Germinal center (tissue), 1 donor: ENCODE data around the gene CLEC16A.
A peak's percentile ranks its signal among the peaks of the same experiment; 100 is the strongest.

Source experiments
- DNase-seq: peaks from one replicate; pipeline ENCODE4 v3.0.0; 2012; ENCODE audit warnings: mixed read lengths, low spot score

CLEC16A gene

DNA sequence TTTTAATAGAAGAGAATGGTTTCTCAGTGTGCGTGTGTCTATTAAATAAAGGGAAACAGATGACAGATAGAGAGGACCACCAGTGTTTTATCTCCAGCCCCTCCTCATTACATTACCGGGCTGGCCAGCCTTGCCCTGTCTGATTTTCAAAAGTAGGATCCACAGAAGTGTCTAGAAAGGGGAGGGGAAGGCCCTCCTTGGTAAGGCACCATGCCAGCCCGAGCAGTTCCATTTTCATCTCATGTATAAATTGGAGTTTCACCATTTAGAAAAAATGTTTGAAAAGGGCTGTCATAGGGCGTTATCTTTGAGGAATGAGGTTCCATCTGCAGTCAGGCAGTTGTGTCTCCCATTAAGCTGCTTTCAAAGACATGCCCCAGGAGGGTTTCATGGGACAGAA is 214.9 kb downstream of the CLEC16A start:
- DNase-seq, result no peak

DNA sequence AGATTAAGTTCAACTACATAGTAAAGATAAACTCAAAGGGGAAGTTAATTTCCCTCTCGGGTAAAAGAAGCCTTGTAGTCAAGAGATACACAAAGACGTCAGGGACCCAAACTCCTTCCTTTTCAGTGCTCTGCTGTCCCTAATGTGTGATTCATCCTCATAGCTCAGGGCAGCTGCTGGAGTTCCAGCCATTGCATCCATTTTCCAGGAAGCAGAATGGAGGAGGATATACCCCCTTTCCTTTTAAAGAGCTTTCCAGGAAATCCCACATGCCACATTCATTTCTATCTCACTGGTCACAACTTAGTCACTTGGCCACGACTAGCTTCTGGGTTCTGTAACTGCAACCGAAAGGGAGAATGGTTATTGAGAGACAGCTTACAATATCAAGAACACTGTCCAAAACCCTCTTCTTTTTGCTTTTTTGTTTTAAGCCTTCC is 216.3 kb downstream of the CLEC16A start:
- DNase-seq, result no peak

DNA sequence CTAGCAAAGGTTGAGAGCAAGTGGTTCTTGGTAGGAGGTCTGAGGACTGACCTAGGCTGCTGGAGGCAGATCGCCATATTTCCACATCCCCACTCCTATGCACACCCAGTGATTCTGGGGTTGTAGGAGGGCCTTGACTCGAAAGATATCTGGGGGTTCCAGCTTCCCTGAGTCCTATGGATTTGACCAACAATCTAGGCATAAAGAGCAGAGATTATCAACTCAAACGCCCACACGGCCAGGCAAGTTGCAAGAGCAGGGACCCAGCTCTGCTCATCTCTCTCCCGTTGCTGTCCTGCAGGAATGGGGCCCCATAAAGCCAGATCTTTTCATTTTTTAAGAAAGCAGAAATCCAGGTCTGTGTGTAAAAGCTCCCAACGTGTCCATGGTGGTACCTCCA is 217.1 kb downstream of the CLEC16A start:
- DNase-seq, result no peak

DNA sequence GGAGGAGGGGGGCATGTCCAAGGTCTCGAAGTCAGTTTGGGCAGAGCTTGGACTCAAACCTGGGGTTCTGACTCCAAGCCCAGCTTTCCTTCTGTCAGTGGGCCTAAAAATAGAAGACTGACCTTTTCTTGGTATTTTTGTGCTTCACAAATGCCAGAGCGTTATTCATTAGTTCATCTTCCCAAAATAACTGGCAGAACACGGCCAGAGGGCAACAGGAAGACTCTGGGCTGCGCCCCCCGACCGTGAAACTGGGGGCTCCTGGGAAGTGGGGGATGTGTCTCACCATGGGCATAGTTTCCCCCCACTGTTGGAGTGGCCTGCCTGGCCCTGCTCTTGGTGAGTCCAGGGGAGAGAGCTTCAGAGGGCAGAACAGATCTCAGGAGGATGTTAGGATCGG is 217.6 kb downstream of the CLEC16A start:
- DNase-seq, result no peak

DNA sequence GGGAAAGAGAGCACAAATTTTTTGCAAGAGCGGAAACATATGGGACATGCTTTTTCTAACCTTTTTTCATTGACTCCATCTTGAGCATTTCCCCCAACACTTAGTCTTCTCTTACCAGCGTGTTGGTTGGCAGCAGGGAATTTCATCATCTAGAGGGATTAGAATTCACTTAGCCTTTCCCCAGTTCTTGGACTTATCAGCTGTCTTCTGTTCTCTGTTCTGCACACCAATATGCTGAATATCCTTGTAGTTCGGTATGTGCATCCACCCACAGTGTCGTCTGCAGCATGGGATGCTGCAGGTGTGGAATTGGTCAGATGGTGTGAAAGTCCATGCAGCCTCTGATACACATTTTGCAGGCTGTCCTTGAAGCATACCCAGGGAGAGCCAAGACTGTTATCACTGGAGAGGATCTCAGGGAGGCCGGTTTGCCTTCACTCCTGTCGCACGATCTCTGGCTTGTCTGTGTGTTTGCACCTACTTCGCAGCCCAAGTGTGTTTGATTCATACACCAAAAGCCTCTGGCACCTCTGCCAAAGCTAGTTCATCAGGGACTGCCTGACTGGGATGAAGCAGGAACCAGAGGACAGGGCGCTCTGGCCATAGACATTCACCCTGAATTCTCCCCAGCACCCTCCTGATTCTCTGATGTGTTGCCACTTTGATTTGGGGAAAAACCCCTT is 218.4 kb downstream of the CLEC16A start:
- no peak for DNase-seq

DNA sequence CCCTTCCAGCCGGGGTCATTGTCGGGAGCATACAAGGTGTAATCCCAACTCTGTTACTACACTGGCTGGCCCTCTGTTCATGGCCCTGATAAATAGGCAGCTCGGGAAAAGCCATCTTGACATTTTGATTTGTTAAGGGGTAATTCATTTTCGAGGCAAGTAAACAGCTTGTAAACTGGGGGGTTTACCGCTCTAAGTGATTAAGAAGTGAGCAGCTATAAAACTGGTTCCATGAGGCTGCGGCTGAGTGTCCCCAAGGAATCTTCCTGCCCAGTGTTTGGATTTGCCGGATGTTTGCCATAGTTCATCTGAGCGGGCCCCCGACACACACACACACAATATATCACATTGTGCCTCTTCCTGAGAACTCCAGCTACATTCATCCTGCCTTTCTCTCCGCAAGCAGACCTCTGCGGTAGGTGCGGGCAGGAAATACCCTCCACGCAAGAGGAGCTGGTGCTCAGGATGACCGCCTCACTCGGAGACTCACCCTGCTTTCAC is 219.4 kb downstream of the CLEC16A start:
- DNase-seq, result no peak

DNA sequence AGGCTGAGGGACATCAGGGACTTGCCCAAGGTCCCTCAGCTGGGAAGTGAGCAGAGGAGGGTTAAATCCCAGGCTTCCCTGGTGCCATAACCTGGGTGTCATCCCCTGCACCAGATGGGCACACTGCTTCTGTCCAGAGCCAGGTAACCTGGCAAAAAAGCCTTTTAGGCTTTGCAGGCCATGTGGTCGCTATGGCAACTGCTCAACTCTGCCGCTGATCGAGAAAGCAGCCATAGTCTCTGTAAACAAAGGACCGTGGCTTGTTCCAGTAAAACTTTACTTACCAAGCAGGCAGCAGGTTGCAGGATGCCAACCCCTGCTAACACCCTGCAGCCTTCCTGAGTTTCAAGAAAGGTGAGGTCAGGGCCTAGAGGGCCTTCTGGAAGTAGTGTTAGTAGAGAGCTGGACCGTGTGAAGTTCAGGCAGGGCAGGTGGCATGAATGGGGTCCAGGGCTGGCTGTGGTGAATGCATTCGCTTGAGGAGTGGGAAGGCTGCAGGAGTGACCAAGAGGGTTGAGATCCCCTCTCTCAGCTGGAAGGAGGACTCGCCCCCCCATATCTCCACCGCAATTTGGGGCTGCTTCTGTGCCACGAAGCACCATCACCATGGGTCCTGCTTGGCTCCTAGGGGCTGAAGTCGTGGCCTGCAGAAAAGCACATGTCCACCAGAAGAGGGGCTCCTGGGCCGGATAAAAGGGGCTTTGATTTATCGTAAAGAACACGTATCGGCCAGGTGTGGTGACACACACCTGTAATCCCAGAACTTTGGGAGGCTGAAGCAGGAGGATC is 220.3 kb downstream of the CLEC16A start:
- DNase-seq, result no peak

DNA sequence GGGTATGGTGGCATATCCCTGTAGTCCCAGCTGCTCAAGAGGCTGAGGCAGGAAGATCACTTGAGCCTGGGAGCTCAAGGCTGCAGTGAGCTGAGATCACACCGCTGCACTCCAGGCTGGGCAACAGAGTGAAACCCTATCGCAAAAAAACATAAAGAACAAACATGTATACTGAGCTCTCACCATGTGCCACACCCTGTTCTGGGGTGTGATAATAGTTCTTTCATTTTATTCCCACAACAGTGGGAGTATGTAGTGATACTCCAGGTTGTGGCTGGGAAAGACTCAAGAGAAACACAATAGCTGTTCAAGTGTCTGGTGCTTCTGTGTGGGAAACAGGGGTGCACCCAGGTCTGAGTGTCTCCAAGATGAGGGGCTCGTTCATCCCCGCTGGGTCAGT is 221.0 kb downstream of the CLEC16A start:
- no peak for DNase-seq

DNA sequence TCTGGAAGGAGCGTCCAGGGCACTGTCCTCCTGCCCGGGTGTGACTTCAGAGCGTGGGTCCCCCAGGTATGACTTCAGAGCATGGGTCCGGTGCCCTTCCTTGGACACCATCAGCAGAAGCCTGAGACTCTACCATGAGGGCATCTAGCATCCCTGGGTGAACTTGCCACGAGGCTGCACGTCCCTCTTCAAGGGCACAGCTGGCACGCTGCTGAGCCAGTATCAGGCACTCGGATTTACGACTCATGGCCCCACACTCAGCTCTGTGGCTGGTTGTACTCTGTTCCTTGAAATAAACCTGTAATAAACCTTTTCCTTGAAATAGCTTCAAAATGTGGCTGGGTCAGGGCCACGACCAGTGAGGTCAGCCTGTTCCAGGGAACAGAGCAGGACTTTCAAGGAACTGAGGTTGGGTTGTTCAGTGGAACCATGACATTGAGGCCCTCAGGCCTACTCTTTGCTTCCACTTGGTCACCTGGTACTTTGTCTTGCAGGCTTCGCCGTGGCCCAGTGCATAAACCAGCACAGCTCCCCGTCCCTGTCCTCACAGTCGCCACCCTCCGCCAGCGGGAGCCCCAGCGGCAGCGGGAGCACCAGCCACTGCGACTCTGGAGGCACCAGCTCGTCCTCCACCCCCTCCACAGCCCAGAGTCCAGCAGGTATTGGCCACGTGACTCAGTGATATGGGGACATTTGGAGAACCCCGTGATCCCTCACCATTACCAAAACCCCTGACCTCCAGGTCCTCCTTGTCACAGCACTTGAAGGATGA is 221.7 kb downstream of the CLEC16A start:
- DNase-seq, result no peak

DNA sequence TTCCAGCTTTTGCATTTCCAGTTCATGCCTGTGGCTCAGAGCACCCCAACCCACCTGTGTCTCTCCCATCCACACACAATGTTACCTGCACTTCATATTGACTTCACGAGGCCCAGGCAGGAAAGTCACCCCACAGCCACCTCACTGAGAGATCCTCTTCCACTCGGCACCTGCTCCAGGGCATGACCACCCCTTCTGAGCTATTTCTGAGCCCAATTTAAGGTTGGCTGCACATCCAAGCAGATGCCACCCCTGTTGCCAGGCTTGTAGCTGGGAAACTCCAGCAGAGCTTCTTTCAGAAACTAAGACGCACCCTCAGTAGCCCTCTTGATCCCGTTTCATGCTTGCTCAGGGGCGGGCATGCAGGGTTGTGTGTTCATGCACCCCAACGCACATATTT is 223.2 kb downstream of the CLEC16A start:
- DNase-seq, result no peak

DNA sequence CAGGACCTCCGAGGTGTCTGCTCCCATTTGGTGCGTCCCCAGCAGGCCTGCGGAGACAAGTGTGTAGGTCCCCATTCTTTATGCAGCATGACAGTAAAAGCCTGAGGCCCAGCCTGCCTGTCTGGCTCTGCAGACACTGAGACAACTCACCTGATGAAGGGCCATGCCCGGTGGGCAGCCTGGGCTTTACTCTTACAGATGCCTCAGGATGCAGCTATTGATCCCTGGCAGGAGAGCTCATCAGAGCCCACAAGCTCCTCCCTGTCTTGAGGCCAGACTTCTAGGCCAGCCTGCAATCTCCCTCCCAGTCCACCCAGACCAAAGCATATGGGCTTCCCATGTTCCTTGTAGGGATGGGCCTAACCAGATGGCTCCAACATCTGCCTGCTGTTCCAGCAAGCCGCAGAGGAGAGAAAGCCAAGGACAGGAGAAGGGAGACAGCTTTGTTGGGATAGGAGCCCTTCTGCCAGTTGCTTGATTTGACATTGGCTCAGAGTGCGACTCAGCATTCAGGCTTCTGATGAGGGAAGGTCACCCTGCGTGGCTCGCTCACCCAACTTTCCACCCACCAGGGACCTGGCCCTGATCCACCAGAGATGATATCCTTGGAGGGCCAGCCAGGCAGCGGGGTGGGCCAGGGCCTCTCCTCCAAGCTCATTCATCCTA is 224.2 kb downstream of the CLEC16A start:
- no peak for DNase-seq

DNA sequence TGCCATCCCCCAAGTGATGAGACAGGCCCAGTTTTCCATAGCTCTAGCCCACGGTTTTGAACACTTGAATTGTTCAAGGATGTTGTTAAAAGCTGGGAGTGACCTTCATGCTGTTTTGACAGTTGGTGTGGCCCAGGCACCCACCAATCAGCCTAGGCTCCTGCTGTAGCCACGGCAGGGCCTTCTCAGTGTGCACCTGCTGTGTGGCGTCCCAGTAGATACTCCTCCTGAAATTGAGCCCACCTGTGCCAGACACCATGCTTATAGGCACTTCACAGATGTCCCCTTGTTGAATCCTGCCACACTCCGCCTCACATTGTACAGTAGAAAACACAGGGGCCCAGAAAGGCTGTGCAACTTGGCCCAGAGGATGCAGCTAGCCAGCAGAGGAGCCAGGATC is 225.3 kb downstream of the CLEC16A start:
- DNase-seq, result no peak

DNA sequence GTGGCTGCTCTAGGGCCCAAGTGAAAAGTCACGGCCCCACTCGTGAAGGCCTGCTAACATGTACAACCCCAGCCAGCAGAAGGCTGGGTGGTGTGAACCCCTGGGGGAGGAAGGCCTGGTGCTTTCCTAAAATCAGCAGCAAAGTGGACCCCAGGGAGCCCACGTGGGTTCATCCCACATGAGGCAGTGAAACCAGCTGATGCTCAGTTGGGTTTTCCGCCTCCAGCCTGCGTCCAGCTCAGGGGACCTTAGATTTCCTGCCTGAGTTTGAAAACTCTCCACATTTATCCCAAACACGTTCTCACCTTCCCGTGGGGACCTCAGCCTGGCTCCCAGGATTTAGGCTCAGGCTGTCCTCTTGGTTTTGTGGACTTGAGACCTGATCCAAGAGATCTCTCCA is 225.8 kb downstream of the CLEC16A start:
- no peak for DNase-seq

DNA sequence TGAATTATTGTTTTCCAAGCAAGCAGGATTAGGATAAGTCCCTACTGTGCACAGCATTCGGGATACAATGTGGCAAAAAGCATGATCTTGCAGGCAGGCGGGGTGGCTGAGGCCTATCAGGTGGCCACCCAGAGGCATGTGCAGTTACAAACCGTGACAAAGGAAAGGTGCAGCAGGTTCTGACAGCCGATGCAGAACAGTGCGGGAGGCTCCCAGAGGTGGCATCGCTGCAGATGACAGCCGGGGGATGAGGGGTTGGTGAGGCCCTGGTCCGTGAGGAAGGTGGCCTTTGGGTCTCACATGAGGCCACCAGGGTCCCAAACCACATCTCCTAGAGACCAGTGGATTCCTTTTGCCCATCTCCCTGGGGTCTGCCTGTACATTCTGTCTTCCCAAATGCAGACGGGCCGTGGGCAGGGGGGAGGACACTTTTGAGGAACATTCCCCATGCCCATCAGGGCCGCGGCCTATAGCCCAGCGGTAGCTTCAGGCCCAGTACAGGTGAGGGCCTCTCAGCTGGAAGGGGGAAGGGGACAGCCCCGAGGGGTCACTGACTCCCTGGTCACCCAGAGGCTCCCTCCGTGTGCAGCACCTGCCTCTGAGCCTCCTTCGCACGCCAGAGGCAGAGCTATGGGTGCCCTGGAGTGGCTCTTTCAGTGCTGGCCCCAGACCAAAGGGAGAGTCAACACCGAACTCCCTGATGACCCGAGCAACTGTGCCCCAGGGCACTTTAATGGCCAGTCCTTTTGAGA is 226.5 kb downstream of the CLEC16A start:
- DNase-seq, result no peak

DNA sequence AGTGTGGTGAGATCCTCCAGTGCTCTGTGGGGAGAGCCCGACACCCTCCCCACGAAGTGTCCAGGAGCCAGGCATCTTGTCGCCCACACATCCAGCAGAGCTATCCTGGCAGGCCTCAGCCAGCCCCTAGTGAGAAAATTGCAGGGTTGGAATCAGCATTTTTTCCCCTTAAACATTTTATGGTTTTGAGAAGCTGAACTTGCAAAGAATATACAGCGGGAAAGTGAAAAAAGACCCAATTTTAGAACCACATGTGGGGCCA is 227.0 kb downstream of the CLEC16A start:
- DNase-seq, result no peak

DNA sequence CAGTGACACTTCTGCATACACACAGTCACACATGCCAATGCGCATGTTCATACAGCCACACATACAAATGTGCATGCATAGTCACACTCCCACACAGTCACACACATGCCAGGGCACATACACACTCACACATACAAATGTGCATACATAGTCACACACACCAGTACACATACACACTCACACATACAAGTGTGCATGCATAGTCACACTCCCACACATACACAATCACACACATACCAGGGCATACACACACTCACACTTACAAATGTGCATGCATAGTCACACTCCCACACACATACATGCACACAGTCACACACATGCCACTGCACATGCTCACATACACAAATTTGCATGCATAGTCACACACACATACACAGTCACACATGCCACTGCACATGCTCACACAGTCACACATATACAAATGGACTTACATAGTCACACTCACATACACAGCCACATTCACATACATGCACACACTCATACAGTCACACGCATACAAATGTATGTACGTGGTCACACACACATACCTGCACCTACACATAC is 227.5 kb downstream of the CLEC16A start:
- no peak for DNase-seq

DNA sequence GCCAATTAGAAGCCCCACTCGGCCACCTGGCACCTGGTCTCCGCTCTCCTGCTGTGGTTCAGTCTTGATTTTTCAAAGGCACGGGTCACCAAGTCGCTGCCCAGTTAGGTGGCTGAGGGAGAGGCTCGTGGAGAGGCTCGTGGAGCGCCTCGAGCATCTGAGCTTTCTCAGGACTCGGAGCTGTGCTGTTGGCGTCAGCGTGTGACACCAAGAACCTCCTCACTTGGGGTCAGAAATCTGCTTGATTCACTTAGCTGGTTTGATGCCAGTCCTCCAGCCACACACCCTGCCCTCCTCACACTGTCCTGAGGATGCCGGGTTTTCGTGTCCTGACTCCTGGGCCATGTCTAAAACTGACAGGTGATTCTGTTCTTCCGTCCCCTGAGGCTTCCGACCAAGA is 229.1 kb downstream of the CLEC16A start:
- DNase-seq, result no peak

DNA sequence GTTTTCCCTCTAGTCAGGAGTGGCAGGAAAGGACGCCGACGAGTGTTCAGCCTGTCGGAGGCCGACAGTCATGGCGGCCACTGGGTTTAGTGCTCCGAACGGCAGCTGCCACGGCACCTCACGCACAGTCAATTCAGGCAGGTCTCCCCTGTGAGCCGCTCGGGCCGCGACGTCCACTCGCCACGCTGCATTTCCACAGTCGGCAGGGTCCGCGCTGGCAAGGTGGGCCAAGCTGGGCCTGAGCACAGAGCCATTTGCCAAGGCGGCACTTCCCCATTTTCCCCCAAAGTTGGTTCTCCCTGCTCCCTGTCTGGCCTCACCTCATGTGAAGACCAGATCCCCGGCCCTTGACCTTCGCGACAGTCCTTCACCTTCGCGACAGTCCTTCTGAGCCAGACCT is 229.8 kb downstream of the CLEC16A start:
- no peak for DNase-seq

DNA sequence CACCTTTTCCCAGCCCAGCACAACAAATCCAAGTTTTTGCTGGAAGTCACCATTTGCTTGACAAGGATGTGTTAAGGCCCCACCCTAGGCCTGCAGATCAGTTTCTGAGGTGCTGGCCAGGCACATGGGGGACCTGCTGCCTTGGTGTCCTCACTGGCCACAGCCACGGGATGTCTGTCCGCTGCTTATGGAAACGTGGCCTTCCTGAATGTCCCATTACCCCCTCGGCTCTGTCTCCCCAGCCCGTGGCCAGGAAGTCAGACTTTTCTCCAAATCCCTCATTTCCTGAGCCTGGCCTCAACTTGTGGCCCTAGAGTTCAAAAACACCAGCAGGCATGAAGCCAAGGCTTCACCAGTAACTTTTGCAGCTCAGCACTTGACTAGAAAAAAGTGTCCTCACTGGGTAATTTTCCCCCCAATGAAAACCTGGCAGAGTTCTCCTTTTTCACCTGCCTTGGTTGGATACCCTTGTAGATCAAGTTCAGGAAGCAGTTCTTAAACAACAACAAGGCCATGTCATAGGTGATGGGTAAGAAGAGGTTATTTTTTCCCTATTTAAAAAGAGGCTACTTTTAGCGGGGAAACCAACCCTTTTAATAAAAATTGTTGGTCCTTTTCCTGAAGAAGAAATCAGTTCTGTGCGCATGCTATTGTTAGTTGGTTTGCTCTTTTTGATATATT is 230.9 kb downstream of the CLEC16A start:
- peak; percentile 68 for DNase-seq

DNA sequence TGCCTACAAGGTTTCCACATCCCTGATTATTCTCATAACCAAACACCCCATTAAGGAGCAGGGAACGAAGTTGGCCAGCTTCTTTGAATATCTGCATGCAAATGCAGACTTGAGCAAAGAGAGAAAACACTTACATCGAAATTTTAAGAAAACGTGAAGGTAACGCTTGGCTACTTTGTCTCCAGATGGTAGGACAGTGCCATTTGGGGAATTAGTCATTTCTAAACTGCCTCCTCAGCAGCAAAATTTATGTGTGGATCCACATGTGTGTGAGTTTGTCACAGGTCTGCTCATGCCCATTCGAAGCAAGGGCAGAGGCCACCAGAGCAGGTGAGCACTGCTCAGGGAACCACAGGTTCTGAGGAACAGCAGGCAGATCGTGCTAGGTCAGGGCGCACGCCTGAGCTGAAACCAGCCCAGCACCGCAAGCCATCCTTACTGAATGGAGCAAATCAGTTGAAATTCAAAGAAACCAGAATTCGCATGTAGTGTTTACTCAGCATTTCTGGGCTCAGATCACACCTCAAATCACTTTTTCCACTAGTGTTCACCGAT is 231.5 kb downstream of the CLEC16A start:
- peak; percentile 73 for DNase-seq
